ENCODE results near the gene PHF20.

DNA sequence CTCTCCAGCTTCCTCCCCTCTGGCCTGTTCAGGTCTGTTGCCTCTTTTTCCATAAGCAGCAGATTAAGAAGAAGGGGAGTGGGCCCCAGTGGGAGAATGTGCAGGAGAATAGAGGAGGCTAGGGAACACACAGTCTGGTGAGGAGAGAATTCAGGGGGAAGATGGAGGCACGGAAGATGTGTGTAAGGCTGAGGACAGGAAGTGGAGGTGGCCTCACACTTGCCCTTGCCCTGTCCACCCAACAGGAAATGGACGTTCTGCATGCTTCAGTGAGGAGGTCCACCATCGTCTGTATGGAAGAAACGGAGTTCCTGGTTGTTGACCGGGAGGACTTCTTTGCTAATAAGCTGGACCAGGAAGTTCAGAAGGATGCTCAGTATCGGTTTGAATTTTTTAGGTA is 212.6 kb downstream of the PHF20 start:
- TF ChIP-seq CTCF (IDR thresholded peaks at IDR 0.05; ENCODE audit: insufficient read depth, low read length) (no peak), GABPA (IDR thresholded peaks at IDR 0.05; ENCODE audit: low read depth) (no peak), POLR2AphosphoS5 (IDR thresholded peaks at IDR 0.05; ENCODE audit: low read depth) (no peak), REST (IDR thresholded peaks at IDR 0.05; ENCODE audit: insufficient replicate concordance, low read depth) (no peak)

Data from HL-60 (cell line).